Activated T-helper 1 cell treated with anti-CD3 and anti-CD28 coated beads, Interleukin-12 subunit alpha, Interleukin-12 subunit beta, Interleukin-2, Interleukin-4 antibody, amounts not matched to agents 30 ng/mL and 10 ng/mL and 1 ng/mL, durations not matched to agents 14 hours and 24 hours and 36 hours (primary cell): ENCODE results near the gene ZNF330. TPM values are rescaled to one million over a fixed set of nuclear protein-coding genes. Genes with fewer than 3 reads are reported as not detected.
"Not testable (repeated sequence)": the region's sequence is repeated elsewhere in the genome, so short reads cannot be mapped to it uniquely, and the experiment has no call there.

Experiments used
- DNase-seq: peaks from one replicate; pipeline ENCODE4 v3.0.0; 2021; ENCODE audit warnings: low spot score
- H3K27ac Mint-ChIP-seq: one replicate; pipeline ENCODE4 v1.8.0; 2021; ENCODE audit warnings: mild to moderate bottlenecking, mixed read lengths
- H3K27me3 Mint-ChIP-seq: one replicate; pipeline ENCODE4 v1.8.0; 2022; ENCODE audit warnings: mild to moderate bottlenecking, moderate library complexity, mixed read lengths; ENCODE audit not compliant: insufficient read depth
- H3K36me3 Mint-ChIP-seq: one replicate; pipeline ENCODE4 v1.8.0; 2021; ENCODE audit warnings: low read depth, mixed read lengths
- H3K4me1 Mint-ChIP-seq: one replicate; pipeline ENCODE4 v1.8.0; 2021; ENCODE audit warnings: low read depth, mixed read lengths
- H3K4me3 Mint-ChIP-seq: one replicate; pipeline ENCODE4 v1.8.0; 2021; ENCODE audit warnings: mild to moderate bottlenecking, moderate library complexity, mixed read lengths
- H3K9me3 Mint-ChIP-seq: one replicate; pipeline ENCODE4 v1.8.0; 2021; ENCODE audit warnings: mixed read lengths
- intact Hi-C: fragments of 100-400 bp; cut with micrococcal nuclease; formaldehyde crosslinking; loops from one replicate; pipeline ENCODE4 v1.15.1; 2024
- total RNA-seq: library from RNA; stranded (reverse); gene quantifications from 2 replicates; pipeline ENCODE4 v1.2.3, GENCODE V29; 2022

ZNF330 gene
- total RNA-seq, result 57.8 and 62.9 TPM in 2 replicates

DNA sequence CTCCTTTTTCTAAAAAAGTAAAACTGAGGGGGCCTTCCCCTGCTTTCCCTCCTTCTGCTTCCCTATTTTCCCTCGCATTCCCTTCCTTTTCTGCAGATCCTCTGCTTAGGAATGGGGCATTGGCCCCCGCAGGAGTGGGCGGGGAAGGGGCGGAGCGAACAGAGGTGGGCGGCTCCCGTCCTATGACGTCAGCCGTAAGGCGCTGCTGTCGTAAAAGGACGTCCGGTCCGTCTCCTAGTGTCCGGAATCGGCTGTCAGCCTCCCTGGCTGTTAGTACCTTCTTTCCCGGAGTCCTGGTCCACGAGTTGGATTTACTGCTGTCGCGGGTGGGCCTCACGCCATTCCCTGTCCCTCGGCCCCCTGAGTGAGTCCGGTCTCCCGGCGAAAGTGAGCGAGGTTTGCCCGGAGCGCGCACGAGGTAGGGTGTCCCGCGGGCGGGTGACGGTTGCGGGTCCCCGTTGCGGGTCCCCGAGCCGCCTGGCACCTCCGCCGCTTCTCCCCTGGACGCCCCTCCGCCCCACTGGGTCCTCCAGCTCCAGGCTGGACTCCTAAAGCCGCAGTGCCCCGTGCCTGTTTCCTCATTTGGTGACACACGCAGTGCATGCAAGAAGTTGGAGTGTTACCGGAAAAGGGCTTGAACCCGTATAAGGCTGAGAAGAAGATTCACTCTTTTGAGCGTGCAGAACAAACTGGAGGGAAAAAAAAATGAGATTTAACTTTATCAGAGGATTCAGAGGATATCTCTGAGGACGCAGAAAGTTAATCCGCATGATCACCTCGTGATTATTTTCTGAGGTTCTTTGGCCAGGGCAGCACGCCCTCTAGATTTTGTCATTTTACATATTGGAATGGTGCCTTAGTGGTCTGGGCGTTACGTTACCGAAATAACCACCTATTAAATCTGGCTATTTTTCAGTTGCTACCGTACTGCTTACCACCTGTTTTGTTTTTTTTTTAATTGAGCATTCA is at the start of gene ZNF330:
ZNF330 (plus strand) TSS at position 205 of the 969 bp plus-strand sequence. CDS start 1,477 bp downstream, outside the sequence.
- Mint-ChIP-seq H3K27me3 (peaks cover 6% of the 10 kb centered on the region), H3K4me3 (peak within 1 kb of the TSS; percentile 93), H3K9me3 (no peaks in the 10 kb centered on the region), H3K4me1 (peaks cover 47% of the 10 kb centered on the region), H3K27ac (peak within 1 kb of the TSS; percentile 98), H3K36me3 (peaks cover 23% of the 10 kb centered on the region)
- DNase-seq, result peak; percentile 83
- intact Hi-C loops, result loop anchor here (1.0 to 10.0 kb wide), 8 partner anchors 25 to 1964 kb away; partner anchors contain the start of genes ELMOD2, IL15, INPP4B and SCOC

DNA sequence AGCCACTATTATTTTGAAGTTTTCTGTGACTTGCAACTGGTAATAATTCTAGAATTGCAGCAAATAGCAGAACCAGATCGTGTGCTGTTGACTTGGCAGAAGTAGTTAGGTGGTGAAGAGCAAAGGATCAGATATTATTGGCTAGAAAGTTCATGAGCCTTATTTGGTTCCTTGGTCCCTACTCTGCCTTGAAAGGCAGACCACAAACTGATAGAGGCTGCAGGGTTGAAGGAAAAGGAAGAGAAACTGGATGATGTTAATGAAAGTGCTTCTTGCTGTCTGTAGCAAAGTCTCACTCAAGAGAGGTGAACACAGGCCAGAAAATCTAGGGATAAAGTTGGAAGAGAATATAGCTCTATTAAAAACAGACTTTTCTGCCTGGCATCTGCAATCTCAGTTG is 46.2 kb upstream of the ZNF330 start:
- Mint-ChIP-seq H3K36me3 (no peaks in the 10 kb centered on the region), H3K4me3 (no peak overlapping the region), H3K27me3 (peaks cover 4% of the 10 kb centered on the region), H3K4me1 (no peaks in the 10 kb centered on the region), H3K9me3 (no peaks in the 10 kb centered on the region), H3K27ac (no peak overlapping the region)
- no peak for DNase-seq
- intact Hi-C loops, result no loop called here

DNA sequence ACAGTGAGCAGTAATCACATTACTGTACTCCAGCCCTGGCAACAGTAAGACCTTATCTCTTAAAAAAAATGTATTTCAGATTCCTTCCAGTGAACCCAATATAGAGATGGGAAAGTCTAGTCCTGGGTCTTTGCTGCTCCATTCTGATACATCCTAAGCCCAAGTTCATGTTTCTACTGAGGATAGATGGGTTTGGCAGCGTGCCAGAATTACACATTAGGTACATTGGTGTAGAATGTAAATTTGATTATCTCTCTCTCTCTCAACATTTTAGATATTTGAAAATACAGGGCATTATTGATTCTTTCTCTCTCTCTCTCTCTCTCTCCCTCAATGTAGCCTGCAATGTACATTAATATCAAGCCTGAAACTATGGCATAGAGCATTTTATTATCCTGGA is 43.5 kb upstream of the ZNF330 start:
- H3K36me3 Mint-ChIP-seq, result no peaks in the 10 kb centered on the region
- H3K4me3 Mint-ChIP-seq, result no peak overlapping the region
- DNase-seq, result no peak
- intact Hi-C loops, result no loop called here
- no peaks in the 10 kb centered on the region for H3K9me3 Mint-ChIP-seq
- H3K27ac Mint-ChIP-seq, result no peak overlapping the region
- H3K4me1 Mint-ChIP-seq, result no peaks in the 10 kb centered on the region
- peaks cover 4% of the 10 kb centered on the region for H3K27me3 Mint-ChIP-seq

DNA sequence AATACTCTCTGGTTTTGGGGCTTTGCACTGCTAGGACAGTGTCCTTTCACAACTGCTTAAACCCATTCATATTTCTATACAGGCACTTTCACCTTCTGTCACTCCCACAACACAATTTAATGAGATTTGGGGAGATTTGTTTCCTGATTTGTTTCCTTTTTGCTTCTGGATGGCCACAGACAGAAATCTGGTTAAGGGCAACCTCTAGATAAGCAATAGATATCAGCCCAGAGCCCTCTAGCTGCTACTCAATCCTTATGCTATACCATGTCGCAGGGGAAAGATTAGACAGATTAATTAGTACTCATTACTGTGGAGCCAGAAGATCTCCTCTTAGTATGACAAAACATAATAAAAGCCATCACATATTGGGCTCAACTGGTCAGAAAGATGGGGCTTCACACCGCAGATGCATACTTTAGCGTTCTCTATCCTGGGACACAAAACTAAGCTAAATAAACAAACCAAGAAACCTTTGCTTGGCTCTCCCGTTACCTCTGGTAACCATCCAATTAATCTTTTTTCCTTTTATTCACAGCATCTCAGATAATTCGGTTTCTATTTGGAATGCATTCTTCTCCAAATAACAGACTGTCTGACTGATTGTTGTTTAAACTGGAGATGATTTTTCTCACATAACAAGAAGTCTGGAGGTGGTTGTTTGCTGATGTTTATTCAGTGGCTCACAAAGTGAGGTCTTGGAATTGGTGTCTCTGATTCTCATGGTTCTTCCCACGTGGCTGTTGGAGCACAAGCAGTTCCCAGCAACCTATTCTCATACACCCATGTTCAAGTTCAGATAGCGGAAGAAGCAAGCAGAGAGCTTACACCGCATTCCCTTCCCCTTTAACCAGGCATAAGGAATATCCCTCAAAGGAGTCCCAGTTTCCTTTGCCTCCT is 41.0 kb upstream of the ZNF330 start:
- no peak overlapping the region for H3K27ac Mint-ChIP-seq
- peaks cover 4% of the 10 kb centered on the region for H3K27me3 Mint-ChIP-seq
- no peaks in the 10 kb centered on the region for H3K36me3 Mint-ChIP-seq
- H3K4me1 Mint-ChIP-seq, result no peaks in the 10 kb centered on the region
- no peak for DNase-seq
- no peak overlapping the region for H3K4me3 Mint-ChIP-seq
- no peaks in the 10 kb centered on the region for H3K9me3 Mint-ChIP-seq
- intact Hi-C loops, result no loop called here

DNA sequence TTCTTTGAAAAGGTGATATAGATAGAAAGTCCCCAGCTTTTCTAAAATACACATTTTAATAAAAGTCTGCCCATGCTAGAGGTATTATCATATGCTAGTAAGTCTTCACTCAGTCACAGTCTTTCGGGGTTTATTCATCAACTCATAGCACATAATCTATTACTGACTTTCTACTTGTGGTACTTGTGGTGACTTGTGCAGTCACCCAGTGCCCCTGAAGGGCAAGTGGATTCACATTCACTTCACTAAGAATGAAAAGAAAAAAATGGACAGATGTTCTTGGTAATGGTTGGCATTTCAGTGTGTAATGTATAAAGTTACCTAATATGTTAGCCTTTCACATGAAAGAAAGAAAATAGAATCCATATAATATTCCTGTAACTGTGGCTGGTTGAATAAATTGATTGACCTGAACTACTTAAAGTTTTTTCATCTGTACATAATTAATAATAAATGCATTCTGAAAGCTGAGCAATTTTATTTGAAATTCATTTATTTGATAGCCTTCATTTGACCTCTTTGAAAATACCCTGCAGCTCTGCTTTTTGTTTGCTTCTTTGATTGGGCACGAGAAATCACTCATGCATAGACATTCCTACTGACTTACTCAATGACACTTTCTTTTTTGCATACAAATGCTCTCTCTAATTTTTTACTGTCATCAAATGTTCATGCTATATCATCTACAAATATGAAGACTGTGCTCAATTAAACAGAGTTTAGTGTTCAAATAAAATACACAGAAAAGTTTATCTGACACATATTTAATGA is 39.5 kb upstream of the ZNF330 start:
- peaks cover 7% of the 10 kb centered on the region for H3K27me3 Mint-ChIP-seq
- H3K4me1 Mint-ChIP-seq, result no peaks in the 10 kb centered on the region
- intact Hi-C loops, result no loop called here
- H3K36me3 Mint-ChIP-seq, result no peaks in the 10 kb centered on the region
- H3K27ac Mint-ChIP-seq, result no peak overlapping the region
- H3K4me3 Mint-ChIP-seq, result no peak overlapping the region
- no peaks in the 10 kb centered on the region for H3K9me3 Mint-ChIP-seq
- DNase-seq, result no peak

DNA sequence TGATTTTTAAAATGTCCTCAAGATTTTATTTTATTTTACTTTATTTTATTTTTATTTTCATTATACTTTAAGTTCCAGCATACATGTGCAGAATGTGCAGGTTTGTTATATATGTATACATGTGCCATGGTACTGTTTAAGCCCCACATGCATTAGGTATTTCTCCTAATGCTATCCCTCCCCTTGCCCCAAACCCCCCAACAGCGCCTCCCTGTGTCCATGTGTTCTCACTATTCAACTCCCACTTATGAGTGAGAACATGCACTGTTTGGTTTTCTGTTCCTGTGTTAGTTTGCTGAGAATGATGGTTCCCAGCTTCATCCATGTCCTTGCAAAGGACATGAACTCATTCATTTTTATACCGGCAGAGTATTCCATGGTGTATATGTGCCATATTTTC is 37.2 kb upstream of the ZNF330 start:
- H3K27me3 Mint-ChIP-seq, intact Hi-C loops, H3K36me3 Mint-ChIP-seq, DNase-seq, H3K4me1 Mint-ChIP-seq, H3K4me3 Mint-ChIP-seq, H3K9me3 Mint-ChIP-seq, H3K27ac Mint-ChIP-seq: not testable (repeated sequence)

DNA sequence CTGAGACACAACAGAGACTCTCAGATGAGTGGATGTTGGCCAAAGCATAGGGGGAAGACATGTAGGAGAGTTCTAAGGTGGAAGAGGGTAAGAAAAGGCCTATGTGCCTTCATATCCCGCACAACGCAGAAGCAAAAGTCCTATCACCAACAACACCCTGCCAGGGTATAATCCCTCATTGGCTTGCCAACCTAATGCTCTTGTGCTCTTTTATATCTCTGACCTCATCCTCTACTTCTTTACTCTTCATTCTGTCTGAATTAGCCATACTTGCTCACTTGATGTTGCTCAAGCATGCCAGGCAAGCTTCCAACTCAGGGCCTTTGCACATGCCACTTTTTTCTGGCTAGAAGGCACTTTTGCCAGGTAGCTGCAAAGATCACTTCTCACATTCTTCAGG is 28.1 kb upstream of the ZNF330 start:
- Mint-ChIP-seq H3K9me3 (no peaks in the 10 kb centered on the region), H3K4me3 (no peak overlapping the region), H3K36me3 (no peaks in the 10 kb centered on the region), H3K27me3 (no peaks in the 10 kb centered on the region), H3K27ac (no peak overlapping the region), H3K4me1 (no peaks in the 10 kb centered on the region)
- no peak for DNase-seq
- intact Hi-C loops, result no loop called here

DNA sequence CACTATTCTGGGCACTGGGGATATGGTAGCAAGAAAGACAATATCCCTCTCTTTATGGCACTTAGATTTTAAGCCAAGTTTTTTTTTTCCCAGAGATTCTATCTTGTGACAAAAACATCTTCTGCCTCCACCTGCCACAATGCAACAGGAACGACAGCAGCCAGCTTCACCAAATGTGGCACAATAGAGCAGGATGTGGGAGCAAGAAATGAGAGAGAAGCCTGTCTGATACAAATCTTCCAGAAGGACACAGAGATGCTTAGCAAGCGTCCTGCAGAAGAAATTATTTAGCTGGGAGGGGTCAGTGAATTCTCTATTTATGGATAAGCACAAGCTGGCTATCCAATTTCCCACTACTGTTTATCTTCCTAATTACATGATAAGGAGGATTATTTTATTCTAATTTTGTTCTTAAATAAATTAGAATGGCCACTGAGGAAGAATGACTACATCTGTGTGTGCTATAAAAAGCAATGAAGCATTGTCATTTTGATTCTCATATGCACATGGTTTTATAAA is 27.1 kb upstream of the ZNF330 start:
- Mint-ChIP-seq H3K4me1 (no peaks in the 10 kb centered on the region), H3K27me3 (no peaks in the 10 kb centered on the region)

DNA sequence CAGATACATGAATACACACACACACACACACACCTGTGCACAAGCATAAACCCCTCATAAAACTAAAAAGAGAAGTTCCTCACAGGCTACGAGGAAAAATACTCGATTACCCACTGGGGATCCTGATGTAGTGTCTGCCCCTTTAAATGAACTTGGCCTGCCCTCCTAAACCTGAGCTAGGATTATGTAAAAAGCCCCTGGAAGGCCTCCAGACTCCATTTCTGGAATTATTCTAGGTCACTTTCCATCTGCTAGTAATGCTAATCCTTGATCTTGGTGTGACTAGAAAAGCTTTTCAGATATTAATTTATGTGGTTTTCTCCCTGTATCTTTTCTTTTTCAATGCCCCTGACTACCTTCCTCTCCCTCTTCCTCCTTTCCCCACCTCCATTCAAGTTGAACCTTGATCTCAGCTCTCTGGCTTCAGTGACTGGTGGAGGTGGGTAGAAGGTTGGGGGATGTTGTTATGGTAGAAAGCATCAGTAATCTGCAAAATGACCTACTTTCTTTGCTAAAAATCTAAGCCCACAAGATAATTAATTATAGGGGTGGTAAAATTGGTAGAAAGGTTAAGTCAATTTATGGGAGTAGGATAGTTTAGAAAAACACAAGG is 25.5 kb upstream of the ZNF330 start:
- no peak overlapping the region for H3K4me3 Mint-ChIP-seq
- H3K36me3 Mint-ChIP-seq, result no peaks in the 10 kb centered on the region
- H3K27ac Mint-ChIP-seq, result no peak overlapping the region
- H3K27me3 Mint-ChIP-seq, result no peaks in the 10 kb centered on the region
- no peaks in the 10 kb centered on the region for H3K9me3 Mint-ChIP-seq
- H3K4me1 Mint-ChIP-seq, result no peaks in the 10 kb centered on the region
- intact Hi-C loops, result no loop called here
- no peak for DNase-seq

More for the DNA sequence above, 27.1 kb upstream of the ZNF330 start:
- intact Hi-C loops, result no loop called here
- Mint-ChIP-seq H3K27ac (no peak overlapping the region), H3K36me3 (no peaks in the 10 kb centered on the region), H3K4me3 (no peak overlapping the region), H3K9me3 (no peaks in the 10 kb centered on the region)
- no peak for DNase-seq

DNA sequence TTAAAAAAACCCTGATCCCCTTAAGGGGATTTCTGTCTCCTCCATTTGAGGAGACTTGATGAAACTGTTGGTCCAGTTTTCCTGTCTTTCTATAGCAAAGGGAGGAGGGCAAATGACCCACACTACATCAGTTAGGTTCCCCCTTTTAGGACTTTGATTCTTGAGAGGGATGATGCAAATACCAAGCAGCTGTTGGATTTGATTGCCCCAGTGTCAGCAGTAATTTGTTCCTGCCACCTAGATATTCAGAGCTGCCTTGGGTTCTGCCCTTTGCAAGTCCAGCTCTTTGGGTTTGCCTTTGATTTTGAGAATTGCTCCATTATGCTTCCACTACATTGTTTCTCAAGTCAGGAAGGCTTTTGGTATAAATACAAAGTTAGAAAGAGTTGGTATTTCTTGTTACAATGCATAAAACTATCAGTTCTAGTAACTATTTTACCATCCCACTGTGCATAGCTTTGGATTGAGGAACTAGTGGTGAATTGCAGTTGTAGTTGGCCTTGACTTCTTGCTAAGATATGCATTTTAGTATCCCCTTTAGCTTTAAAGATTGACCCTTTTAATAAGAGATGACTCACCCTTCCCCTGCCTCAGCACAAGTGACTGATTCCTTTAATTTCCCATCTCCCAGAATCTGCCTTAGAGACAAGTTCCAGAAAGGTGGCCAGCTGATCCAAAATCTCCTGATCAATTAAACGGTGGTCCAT is 24.3 kb upstream of the ZNF330 start:
- H3K27me3 Mint-ChIP-seq, result no peaks in the 10 kb centered on the region
- intact Hi-C loops, result no loop called here
- no peaks in the 10 kb centered on the region for H3K9me3 Mint-ChIP-seq
- no peaks in the 10 kb centered on the region for H3K36me3 Mint-ChIP-seq
- DNase-seq, result no peak
- no peak overlapping the region for H3K27ac Mint-ChIP-seq
- H3K4me1 Mint-ChIP-seq, result no peaks in the 10 kb centered on the region
- no peak overlapping the region for H3K4me3 Mint-ChIP-seq

DNA sequence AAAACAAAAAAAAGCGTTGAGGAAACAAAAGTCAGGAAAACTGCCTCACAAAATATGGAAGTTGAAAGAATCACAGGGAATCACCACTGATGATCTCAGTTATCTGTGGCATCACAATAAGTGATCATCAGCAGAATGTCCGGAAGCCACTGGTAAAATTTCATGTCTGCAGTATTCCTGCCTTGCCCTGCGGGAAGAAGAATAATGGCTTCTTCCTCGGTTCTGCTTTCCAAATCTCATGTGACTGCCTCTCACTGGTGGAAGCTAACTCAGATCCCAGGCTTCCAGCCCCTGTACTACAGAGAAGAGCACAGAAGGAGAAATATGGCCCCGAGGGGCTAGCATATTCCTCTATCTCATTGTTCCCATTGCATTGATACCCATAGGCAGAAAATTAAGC is 12.7 kb upstream of the ZNF330 start:
- no peak overlapping the region for H3K4me3 Mint-ChIP-seq

More for the DNA sequence above, 12.7 kb upstream of the ZNF330 start:
- intact Hi-C loops, result no loop called here
- Mint-ChIP-seq H3K27me3 (peaks cover 11% of the 10 kb centered on the region), H3K9me3 (no peaks in the 10 kb centered on the region), H3K27ac (no peak overlapping the region), H3K4me1 (no peaks in the 10 kb centered on the region), H3K36me3 (no peaks in the 10 kb centered on the region)
- DNase-seq, result no peak
